OCI-LY3 (cell line): Measurements from ENCODE around the gene TCF12.
A peak's percentile ranks its signal among the peaks of the same experiment; 100 is the strongest.

Experiments
- H2AFZ ChIP-seq: fragments of 200-600, 300-600 bp; shearing (Covaris generic); 2 replicates; pipeline ENCODE4 v1.6.0; 2014; ENCODE audit warnings: antibody characterized with exemption, low read depth, low read length
- H3K27ac ChIP-seq: fragments of 200-600, 300-600 bp; sonication (generic); 2 replicates; pipeline ENCODE4 v1.5.1; 2014; ENCODE audit warnings: mild to moderate bottlenecking, low read length, moderate library complexity, mixed read lengths
- H3K27me3 ChIP-seq: fragments of 200-600, 300-600 bp; sonication (generic); 2 replicates; pipeline ENCODE4 v1.6.1; 2014; ENCODE audit warnings: low read depth, low read length, mixed read lengths
- H3K36me3 ChIP-seq: fragments of 200-600, 300-600 bp; sonication (generic); replicated peaks from 2 replicates; pipeline ENCODE3; 2014; ENCODE audit warnings: low read depth, low read length, mixed read lengths
- H3K4me1 ChIP-seq: fragments of 300-600, 200-600 bp; sonication (generic); 2 replicates; pipeline ENCODE4 v1.6.1; 2014; ENCODE audit warnings: low read length, mixed read lengths
- H3K4me2 ChIP-seq: fragments of 200-600, 300-600 bp; sonication (generic); 2 replicates; pipeline ENCODE4 v1.6.1; 2014; ENCODE audit warnings: low read length, mixed read lengths
- H3K4me3 ChIP-seq: fragments of 300-600, 200-600 bp; sonication (generic); 2 replicates; pipeline ENCODE4 v1.5.1; 2014; ENCODE audit warnings: antibody characterized with exemption, mild to moderate bottlenecking, low read length, moderate library complexity
- H3K79me2 ChIP-seq: fragments of 300-600, 200-600 bp; shearing (Covaris generic); 2 replicates; pipeline ENCODE4 v1.6.1; 2014; ENCODE audit warnings: mild to moderate bottlenecking, low read length, mixed read lengths
- H3K9ac ChIP-seq: fragments of 300-600, 200-600 bp; shearing (Covaris generic); 2 replicates; pipeline ENCODE4 v1.6.0; 2014; ENCODE audit warnings: mild to moderate bottlenecking, low read length, moderate library complexity
- H3K9me3 ChIP-seq: fragments of 200-600, 300-600 bp; shearing (Covaris generic); 2 replicates; pipeline ENCODE4 v1.6.1; 2014; ENCODE audit warnings: low read length, mixed read lengths; ENCODE audit not compliant: insufficient read depth
- H4K20me1 ChIP-seq: fragments of 200-600, 300-600 bp; sonication (generic); 2 replicates; pipeline ENCODE4 v1.6.1; 2016; ENCODE audit warnings: low read length, mixed read lengths; ENCODE audit not compliant: insufficient read depth
- EZH2phosphoT487 ChIP-seq: fragments of 200-600 bp; shearing (Covaris generic); IDR thresholded peaks from 2 replicates; pipeline ENCODE4 v1.6.1; 2018; ENCODE audit warnings: antibody characterized with exemption, mixed run types, low read depth
- TF ChIP-seq, protein P1 (sequence below): fragments of 200-600, 300-600 bp; sonication (generic); IDR thresholded peaks from 2 replicates; pipeline ENCODE4 v1.5.1; 2014; ENCODE audit warnings: antibody characterized with exemption, low read length, low read depth

The TCF12 gene

DNA sequence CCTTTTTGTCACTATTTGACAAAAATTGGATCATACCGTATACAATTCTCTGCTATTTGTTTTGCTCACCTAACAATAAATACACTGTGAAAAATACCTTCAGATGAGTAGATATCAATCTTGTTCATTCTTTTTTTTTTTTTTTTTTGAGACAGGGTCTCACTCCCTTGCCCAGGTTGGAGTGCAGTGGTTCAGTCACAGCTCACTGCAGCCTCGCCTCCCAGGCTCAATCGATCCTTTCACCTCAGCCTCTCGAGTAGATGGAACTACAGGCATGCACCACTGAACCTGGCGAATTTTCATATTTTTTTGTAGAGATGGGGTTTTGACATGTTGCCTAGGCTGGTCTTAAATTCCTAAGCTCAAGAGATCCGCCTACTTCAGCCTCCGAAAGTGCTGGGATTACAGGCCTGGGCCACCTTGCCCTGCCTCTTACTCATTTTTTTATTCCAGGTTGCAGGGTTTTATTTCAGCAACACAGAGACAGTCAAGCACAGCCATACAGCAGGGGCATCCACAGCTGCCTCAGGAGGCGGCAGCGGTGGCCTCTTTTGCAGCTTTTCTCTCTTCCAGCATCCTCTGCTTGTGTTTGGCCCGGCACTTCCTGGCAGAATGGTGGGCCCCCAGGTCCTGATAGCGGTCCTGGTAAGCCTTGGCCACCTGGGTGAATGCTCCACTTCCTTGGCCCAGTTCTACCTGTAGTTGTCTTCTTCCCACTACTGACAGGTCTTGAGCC is 406.7 kb downstream of the TCF12 start:
- no peaks in the 10 kb centered on the region for H3K36me3 ChIP-seq
- H3K27ac ChIP-seq, result no peak overlapping the region
- no peak overlapping the region for H2AFZ ChIP-seq
- H3K27me3 ChIP-seq, result peaks cover 11% of the 10 kb centered on the region
- no peak overlapping the region for H3K4me3 ChIP-seq
- TF ChIP-seq EZH2phosphoT487, result no peak
- TF ChIP-seq, protein P1, sequence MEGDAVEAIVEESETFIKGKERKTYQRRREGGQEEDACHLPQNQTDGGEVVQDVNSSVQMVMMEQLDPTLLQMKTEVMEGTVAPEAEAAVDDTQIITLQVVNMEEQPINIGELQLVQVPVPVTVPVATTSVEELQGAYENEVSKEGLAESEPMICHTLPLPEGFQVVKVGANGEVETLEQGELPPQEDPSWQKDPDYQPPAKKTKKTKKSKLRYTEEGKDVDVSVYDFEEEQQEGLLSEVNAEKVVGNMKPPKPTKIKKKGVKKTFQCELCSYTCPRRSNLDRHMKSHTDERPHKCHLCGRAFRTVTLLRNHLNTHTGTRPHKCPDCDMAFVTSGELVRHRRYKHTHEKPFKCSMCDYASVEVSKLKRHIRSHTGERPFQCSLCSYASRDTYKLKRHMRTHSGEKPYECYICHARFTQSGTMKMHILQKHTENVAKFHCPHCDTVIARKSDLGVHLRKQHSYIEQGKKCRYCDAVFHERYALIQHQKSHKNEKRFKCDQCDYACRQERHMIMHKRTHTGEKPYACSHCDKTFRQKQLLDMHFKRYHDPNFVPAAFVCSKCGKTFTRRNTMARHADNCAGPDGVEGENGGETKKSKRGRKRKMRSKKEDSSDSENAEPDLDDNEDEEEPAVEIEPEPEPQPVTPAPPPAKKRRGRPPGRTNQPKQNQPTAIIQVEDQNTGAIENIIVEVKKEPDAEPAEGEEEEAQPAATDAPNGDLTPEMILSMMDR, result no peak
- H3K4me1 ChIP-seq, result peaks cover 29% of the 10 kb centered on the region
- peak overlapping the region; percentile 34 for H3K4me2 ChIP-seq
- no peak overlapping the region for H3K9ac ChIP-seq
- no peaks in the 10 kb centered on the region for H3K9me3 ChIP-seq
- no peaks in the 10 kb centered on the region for H3K79me2 ChIP-seq
- no peaks in the 10 kb centered on the region for H4K20me1 ChIP-seq

GRCh38 chr15:57326196-57326595 is 407.8 kb downstream of the TCF12 start:
- Histone ChIP-seq H3K4me2 (no peak overlapping the region), H3K4me3 (no peak overlapping the region), H4K20me1 (no peaks in the 10 kb centered on the region), H3K27me3 (peaks cover 11% of the 10 kb centered on the region), H3K27ac (no peak overlapping the region), H3K79me2 (no peaks in the 10 kb centered on the region), H3K9me3 (no peaks in the 10 kb centered on the region), H3K9ac (no peak overlapping the region), H2AFZ (no peak overlapping the region), H3K36me3 (no peaks in the 10 kb centered on the region), H3K4me1 (peaks cover 18% of the 10 kb centered on the region)
- TF ChIP-seq, protein P1, result no peak
- TF ChIP-seq EZH2phosphoT487, result no peak

GRCh38 chr15:57327985-57328471 is 409.6 kb downstream of the TCF12 start:
- H3K4me1 ChIP-seq, result peaks cover 15% of the 10 kb centered on the region
- TF ChIP-seq, protein P1, result no peak
- no peak for TF ChIP-seq EZH2phosphoT487
- no peaks in the 10 kb centered on the region for H3K79me2 ChIP-seq
- no peak overlapping the region for H3K27ac ChIP-seq
- no peaks in the 10 kb centered on the region for H3K9me3 ChIP-seq
- H3K4me3 ChIP-seq, result no peak overlapping the region
- H3K9ac ChIP-seq, result no peak overlapping the region
- H2AFZ ChIP-seq, result no peak overlapping the region
- no peaks in the 10 kb centered on the region for H4K20me1 ChIP-seq
- H3K4me2 ChIP-seq, result no peak overlapping the region
- H3K27me3 ChIP-seq, result peaks cover 20% of the 10 kb centered on the region
- no peaks in the 10 kb centered on the region for H3K36me3 ChIP-seq

GRCh38 chr15:57328479-57328878 is 410.0 kb downstream of the TCF12 start:
- Histone ChIP-seq H3K4me1 (peaks cover 12% of the 10 kb centered on the region), H3K4me2 (no peak overlapping the region), H3K9ac (no peak overlapping the region), H3K36me3 (no peaks in the 10 kb centered on the region), H3K4me3 (no peak overlapping the region), H3K27me3 (peaks cover 20% of the 10 kb centered on the region), H2AFZ (no peak overlapping the region), H3K9me3 (no peaks in the 10 kb centered on the region), H3K79me2 (no peaks in the 10 kb centered on the region), H3K27ac (no peak overlapping the region), H4K20me1 (no peaks in the 10 kb centered on the region)
- TF ChIP-seq EZH2phosphoT487, result no peak
- TF ChIP-seq, protein P1, result no peak
